Stimulated activated naive CD8-positive, alpha-beta T cell treated with anti-CD3 and anti-CD28 coated beads, Interleukin-15, Interleukin-2, amounts not matched to agents 100 ng/mL and 50 ng/mL, for 24 hours (primary cell): ENCODE results near the gene PARD3B.

Experiments used
- H3K27ac Mint-ChIP-seq: one replicate; pipeline ENCODE4 v1.8.0; 2021; ENCODE audit warnings: mild to moderate bottlenecking, mixed read lengths
- H3K27me3 Mint-ChIP-seq: one replicate; pipeline ENCODE4 v1.8.0; 2021; ENCODE audit warnings: mixed read lengths
- H3K36me3 Mint-ChIP-seq: one replicate; pipeline ENCODE4 v1.8.0; 2021; ENCODE audit warnings: low read depth, mixed read lengths
- H3K4me1 Mint-ChIP-seq: one replicate; pipeline ENCODE4 v1.8.0; 2021; ENCODE audit warnings: low read depth, mixed read lengths
- H3K4me3 Mint-ChIP-seq: one replicate; pipeline ENCODE4 v1.8.0; 2021; ENCODE audit warnings: mild to moderate bottlenecking, mixed read lengths
- H3K9me3 Mint-ChIP-seq: one replicate; pipeline ENCODE4 v1.8.0; 2021; ENCODE audit warnings: mixed read lengths

PARD3B gene

DNA sequence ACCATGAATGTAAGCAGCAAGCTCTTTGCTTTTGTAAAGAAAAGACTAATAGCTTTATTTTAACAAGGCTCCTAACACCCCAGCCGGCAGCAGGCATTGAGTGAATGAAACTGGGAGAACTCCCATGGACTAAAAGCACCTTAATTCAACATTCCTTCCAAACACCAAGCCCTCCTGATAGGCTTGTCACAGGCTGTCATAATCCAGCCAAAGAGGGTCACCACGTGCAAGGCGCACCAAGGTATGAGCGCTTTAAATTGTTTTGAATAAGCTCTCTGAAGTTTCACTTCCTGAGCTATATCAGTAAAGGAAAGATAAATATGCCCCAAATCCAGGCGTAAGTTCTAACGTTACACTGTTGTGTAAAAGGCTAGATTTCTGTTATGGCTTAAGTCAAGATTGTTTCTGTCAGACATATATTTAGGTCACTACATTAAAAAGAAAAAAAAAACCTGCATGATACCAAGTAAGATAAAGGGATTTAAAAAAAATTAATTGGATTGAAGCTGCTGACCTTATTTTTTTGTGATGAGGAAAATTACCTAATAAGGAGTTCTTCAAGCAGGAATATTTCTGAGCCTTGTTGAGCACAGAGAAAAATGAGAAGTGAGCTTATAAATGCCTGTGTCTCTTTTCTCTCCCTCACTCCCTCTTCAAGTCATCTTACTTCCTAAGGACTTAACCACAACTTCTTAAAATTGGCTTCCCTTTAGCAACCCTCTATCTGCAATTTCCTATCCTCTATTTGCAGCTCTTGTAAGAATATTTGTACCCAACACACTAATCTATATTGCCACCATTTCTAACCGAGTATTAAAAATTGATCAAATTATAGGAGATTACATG lies 1000.9 kb downstream of the PARD3B start:
- H3K9me3 Mint-ChIP-seq, result no peaks in the 10 kb centered on the region
- no peak overlapping the region for H3K27ac Mint-ChIP-seq
- no peak overlapping the region for H3K4me3 Mint-ChIP-seq
- H3K36me3 Mint-ChIP-seq, result no peaks in the 10 kb centered on the region
- peaks cover 3% of the 10 kb centered on the region for H3K27me3 Mint-ChIP-seq
- peaks cover 15% of the 10 kb centered on the region for H3K4me1 Mint-ChIP-seq

DNA sequence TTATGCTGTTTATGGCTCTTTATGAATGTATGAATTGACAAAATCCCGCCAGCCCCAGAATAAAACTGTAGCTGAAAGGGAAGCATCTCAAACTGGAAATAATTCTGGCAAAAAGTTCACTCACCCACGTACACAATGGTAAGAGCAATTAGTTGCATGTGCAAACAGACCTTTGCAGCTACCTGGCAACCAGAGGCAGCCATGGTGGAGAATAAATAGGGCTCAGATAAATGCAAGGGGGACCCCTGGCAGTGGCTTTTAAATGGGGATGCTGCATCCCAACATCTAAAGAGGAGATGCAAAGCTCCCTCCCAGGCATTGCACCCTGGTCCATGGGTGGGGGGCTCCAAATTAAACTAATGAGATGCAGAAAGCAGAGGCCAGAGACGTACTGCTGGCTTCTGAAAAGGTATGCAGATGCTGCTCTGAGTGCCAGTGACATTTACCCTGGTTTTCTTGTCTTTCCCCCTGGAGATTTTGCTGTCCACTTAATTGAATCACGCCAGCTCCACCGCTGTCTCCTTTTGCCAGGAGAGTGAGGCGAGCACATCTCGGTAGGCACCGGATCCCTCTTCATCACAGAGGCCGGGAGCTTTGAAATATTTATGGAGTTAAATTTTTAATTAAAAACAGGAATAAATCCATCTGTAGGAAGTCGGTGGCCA lies 1010.4 kb downstream of the PARD3B start:
- Mint-ChIP-seq H3K27ac (no peak overlapping the region), H3K4me3 (no peak overlapping the region), H3K27me3 (no peaks in the 10 kb centered on the region), H3K4me1 (no peaks in the 10 kb centered on the region), H3K36me3 (no peaks in the 10 kb centered on the region), H3K9me3 (no peaks in the 10 kb centered on the region)

DNA sequence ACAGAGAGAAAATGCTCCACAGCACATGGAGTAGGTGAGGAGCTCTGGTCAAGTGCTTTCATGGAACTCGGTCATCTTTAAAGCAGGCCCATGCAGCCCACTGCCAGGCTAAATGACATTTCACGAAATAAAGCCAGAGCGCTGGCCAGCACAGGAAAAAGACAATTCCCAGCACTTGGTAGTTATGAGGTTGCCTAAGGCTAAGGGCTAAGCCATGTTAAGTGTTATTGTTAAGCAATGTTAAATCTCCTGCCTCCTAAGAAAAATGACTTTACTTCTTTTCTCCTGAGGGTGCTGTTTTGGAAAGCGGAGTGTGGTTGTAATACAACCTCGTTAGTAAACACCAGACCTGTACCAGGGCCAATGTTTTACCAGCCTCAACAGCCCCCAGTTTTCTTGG lies 1011.1 kb downstream of the PARD3B start:
- Mint-ChIP-seq H3K27me3 (no peaks in the 10 kb centered on the region), H3K27ac (no peak overlapping the region), H3K36me3 (no peaks in the 10 kb centered on the region), H3K4me3 (no peak overlapping the region), H3K4me1 (no peaks in the 10 kb centered on the region), H3K9me3 (no peaks in the 10 kb centered on the region)

DNA sequence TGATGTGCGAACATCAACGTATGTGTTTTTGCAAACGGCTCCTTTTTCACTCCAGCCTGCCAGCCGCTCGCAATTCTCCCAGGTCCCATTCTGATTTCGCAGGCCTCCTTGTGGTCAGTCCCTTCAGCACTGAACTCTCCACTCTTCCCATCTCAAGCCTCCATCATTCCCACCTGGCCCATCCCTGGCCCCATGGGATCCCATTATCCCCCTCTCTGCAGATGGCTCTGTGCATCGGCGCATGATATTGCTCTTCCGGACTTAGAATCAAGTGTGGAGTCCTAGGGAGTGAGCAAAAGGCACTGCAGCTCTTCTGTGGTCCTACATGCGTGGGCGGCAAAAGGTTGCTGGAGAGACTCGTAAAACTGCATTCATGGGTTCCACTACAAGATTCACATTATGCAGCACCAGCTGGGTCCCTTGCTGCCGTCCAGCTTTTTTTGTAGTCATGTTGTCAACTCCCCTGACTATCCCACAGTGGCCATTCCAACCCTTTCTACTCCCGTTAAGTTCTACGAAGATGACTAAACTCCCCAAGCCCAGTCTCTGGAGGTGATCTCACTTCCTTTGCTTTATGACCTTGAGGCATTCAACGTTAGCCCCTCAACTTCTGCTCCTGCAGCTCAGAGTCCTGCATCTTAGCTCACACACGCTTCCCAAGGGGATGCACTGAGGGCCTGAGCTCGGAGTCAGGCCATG lies 1011.7 kb downstream of the PARD3B start:
- Mint-ChIP-seq H3K9me3 (no peaks in the 10 kb centered on the region), H3K27me3 (no peaks in the 10 kb centered on the region), H3K4me3 (no peak overlapping the region), H3K4me1 (no peaks in the 10 kb centered on the region), H3K36me3 (no peaks in the 10 kb centered on the region), H3K27ac (no peak overlapping the region)

DNA sequence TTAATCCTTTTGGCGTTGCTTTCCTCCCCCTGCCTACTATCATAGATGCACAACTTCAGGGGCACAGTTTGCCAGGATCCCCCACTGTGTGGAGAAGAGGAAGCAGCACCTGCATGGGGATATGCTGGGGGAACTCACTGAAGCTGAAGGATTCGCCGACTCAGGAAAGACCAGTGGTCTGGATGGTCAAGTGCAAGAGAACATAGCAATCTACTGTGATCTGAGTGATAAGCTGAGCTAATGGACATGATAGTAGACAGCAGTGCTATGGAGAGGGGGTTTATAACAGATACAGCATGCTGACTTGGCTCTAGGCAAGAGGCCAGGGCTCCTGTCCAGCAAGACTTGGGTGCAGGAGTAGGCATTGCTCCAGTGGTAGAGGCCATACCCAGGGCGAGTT lies 1012.6 kb downstream of the PARD3B start:
- H3K9me3 Mint-ChIP-seq, result no peaks in the 10 kb centered on the region
- H3K4me1 Mint-ChIP-seq, result no peaks in the 10 kb centered on the region
- H3K4me3 Mint-ChIP-seq, result no peak overlapping the region
- H3K36me3 Mint-ChIP-seq, result no peaks in the 10 kb centered on the region
- no peak overlapping the region for H3K27ac Mint-ChIP-seq
- no peaks in the 10 kb centered on the region for H3K27me3 Mint-ChIP-seq

DNA sequence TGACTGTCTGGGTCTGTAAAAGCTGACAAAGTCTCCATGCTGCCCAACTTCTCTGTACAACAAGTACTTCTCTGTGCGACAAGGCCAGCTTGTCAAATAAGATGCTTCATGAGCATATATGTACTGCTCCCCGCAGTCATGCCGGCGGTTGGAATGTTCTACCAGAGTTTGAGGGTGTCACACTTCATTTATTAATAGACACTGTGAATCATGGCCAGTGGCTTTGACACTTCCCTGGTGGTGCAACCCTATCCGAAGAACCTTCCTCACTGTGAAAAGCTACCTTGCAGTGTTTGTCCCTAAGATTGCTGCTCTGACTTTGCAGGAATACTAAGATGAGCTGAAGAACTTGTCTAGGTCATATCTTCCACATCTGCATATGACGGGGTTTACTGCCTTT lies 1016.2 kb downstream of the PARD3B start:
- H3K36me3 Mint-ChIP-seq, result no peaks in the 10 kb centered on the region
- H3K27me3 Mint-ChIP-seq, result no peaks in the 10 kb centered on the region
- H3K9me3 Mint-ChIP-seq, result no peaks in the 10 kb centered on the region
- H3K27ac Mint-ChIP-seq, result no peak overlapping the region
- H3K4me3 Mint-ChIP-seq, result no peak overlapping the region
- H3K4me1 Mint-ChIP-seq, result no peaks in the 10 kb centered on the region

DNA sequence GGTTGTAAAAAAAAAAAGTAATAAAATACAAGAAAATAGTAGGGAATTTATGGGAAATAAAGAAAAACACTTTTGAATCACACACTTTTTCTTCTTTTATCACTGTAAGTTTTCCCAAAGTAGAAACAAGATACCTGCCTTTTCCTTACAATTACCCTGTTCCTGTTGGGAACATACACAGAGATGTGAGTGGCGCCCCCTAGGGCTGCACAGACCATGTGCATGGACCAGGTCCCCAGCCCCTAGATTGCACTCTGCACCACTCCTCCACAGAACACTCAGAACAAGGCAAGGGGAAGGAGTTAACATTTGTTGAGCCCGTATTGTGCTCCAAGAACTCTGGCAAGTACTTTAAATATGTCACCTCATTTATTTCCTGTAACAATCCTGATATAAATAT lies 1018.4 kb downstream of the PARD3B start:
- Mint-ChIP-seq H3K9me3 (no peaks in the 10 kb centered on the region), H3K4me1 (no peaks in the 10 kb centered on the region), H3K4me3 (no peak overlapping the region), H3K27me3 (no peaks in the 10 kb centered on the region), H3K36me3 (no peaks in the 10 kb centered on the region), H3K27ac (no peak overlapping the region)

DNA sequence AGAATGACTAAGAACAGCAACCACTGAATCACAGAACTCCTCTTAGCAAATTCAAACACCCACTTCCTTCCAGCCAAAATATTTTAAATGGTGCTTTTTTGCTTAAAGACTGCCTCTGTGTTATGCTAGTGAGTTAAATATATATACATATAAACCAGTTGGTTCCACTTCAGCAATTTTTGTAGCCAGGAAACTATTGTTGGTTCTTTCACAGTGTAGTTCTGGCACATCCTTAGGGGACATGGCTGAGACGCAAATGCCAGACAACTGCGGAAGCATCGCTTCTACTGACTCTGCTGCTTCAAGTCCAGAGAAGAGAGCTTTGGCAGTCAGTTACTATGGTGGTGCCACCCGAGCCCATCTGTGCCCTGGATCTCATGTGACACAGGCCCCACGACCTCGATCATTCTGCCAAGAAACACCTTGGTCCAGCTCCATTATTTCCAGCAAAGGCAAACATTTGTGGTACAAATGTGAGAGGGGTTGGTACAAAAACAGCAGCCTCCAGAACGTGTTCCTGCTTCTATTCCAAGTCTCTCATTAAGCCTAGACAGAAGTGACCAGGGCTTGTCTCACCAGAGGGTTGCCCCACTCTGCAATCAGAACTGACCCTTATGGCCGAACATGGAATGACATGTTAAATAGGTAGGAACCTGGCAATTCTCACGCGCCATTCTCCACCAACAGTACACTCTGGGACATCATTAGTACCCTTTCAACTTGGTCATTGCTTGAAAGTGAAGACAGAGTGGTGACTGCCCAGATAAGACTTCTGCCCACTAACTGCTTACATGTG lies 1019.3 kb downstream of the PARD3B start:
- no peaks in the 10 kb centered on the region for H3K9me3 Mint-ChIP-seq
- H3K27me3 Mint-ChIP-seq, result no peaks in the 10 kb centered on the region
- no peaks in the 10 kb centered on the region for H3K36me3 Mint-ChIP-seq
- no peak overlapping the region for H3K27ac Mint-ChIP-seq
- H3K4me3 Mint-ChIP-seq, result no peak overlapping the region
- H3K4me1 Mint-ChIP-seq, result no peaks in the 10 kb centered on the region

DNA sequence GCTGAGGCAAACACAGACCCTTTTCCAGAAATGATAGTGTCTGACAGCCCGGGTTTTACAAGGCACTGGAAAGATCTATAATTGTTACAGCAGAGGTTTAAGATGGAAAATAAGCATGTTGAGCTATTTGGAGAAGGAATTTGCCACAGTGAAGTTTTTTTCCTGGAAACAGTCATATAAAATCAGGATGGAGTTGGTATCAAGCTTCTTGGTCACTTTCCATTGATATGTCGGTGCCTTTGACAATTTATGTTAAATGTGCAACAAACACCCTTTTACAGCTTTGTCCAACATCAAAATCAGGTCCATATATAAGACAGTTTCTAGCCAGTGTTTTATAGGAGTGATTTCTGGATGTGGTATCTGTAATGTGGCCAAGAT lies 1019.9 kb downstream of the PARD3B start:
- H3K27ac Mint-ChIP-seq, result no peak overlapping the region
- H3K9me3 Mint-ChIP-seq, result no peaks in the 10 kb centered on the region
- no peak overlapping the region for H3K4me3 Mint-ChIP-seq
- no peaks in the 10 kb centered on the region for H3K36me3 Mint-ChIP-seq
- H3K4me1 Mint-ChIP-seq, result no peaks in the 10 kb centered on the region
- no peaks in the 10 kb centered on the region for H3K27me3 Mint-ChIP-seq

DNA sequence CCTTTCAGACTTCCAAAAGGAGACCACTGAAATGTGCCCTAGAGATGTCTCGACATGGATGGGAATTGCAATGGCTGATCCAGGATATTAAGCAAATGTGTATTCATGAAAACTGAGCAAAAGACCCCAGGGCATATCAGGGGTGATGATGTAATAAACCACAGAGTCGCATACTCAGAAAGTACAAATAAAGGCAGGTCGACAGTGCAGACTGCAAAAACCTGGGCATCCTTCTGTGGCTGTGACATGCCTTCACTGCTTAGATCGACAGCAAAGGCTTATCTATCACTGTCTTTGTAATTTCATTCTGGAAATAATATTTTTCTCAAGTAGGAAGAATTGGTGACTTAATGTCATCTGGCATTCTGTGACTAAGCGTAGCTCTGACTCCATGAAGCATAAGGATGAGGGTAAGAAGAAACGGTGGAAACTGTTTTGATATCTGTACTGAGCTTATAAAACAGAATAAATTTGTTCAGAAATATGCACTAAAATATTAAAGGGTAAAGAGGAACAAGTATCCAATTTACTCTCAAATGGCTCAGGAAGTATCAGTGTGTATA lies 1021.4 kb downstream of the PARD3B start:
- H3K4me3 Mint-ChIP-seq, result no peak overlapping the region
- no peaks in the 10 kb centered on the region for H3K4me1 Mint-ChIP-seq
- H3K27me3 Mint-ChIP-seq, result no peaks in the 10 kb centered on the region
- H3K9me3 Mint-ChIP-seq, result no peaks in the 10 kb centered on the region
- H3K36me3 Mint-ChIP-seq, result no peaks in the 10 kb centered on the region
- H3K27ac Mint-ChIP-seq, result no peak overlapping the region

DNA sequence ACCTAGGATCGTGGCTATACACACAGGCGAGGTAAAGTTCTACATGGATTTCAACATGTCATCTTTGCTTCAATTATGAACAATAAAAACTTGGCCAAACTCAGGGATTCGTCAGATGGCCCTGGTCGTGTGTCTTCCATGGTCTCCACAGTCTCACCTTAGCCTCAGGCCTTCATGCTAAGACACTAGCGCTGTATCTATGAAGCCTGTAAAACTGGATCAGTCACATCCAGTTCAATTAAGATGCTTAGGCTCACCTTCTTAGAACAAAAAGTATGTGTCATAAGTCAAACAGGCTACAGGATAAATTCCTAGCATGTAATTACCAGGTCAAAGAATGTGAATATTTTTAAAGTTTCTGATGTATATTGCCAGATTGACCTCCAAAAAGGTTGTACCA lies 1023.3 kb downstream of the PARD3B start:
- H3K9me3 Mint-ChIP-seq, result no peaks in the 10 kb centered on the region
- no peaks in the 10 kb centered on the region for H3K4me1 Mint-ChIP-seq
- H3K27me3 Mint-ChIP-seq, result no peaks in the 10 kb centered on the region
- H3K4me3 Mint-ChIP-seq, result no peak overlapping the region
- no peaks in the 10 kb centered on the region for H3K36me3 Mint-ChIP-seq
- no peak overlapping the region for H3K27ac Mint-ChIP-seq

DNA sequence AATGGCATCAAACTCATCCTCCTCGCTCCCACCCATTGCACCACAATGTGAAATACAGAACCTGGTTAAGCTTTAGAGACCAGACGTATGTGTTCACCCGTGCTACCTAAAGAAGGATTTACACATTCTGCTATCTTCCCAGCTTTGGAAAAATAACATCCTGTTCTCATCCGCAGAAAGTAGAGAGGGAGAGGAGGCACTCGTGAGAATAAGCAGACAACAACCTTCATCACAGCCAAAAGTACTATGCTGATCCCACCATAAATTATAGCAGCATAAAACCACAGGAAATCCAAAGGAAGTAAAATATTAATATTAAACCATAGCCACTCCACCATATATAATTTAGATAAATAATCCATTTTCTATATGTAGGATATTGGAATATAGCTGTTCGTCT lies 1025.4 kb downstream of the PARD3B start:
- H3K4me1 Mint-ChIP-seq, result no peaks in the 10 kb centered on the region

DNA sequence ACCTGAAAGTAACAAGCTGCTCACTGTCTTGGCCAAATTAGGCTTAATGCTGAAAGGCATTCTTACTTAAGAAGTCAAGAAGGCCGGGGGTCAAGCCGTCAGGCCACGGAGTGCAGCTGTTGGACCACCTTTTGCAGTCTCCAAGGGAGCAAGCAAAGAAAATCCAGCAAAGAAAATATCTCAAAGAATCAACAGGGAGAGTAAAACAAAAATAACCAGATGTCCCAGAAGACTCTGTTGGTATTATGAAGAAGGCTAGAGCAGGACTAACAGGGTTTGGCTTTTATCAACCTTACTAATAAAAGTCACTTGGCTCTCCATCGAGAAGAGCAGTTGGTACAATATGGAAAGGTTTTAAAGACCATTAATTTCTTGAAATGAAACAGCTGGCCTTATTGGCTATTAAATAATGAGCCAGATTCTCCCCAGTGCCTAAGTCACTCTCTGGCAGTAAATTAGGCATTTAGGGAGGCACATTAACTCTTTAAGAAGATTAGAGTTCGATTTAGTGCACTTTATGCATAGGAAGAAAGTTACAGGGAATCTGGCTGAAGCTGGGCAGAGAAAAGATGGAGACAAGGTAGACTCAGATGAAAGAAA lies 1026.2 kb downstream of the PARD3B start:
- Mint-ChIP-seq H3K27ac (no peak overlapping the region), H3K27me3 (no peaks in the 10 kb centered on the region), H3K36me3 (no peaks in the 10 kb centered on the region), H3K9me3 (peaks cover 2% of the 10 kb centered on the region), H3K4me1 (no peaks in the 10 kb centered on the region), H3K4me3 (no peak overlapping the region)

More for the DNA sequence above, 1025.4 kb downstream of the PARD3B start:
- no peaks in the 10 kb centered on the region for H3K36me3 Mint-ChIP-seq
- H3K4me3 Mint-ChIP-seq, result no peak overlapping the region
- no peaks in the 10 kb centered on the region for H3K9me3 Mint-ChIP-seq
- no peaks in the 10 kb centered on the region for H3K27me3 Mint-ChIP-seq
- no peak overlapping the region for H3K27ac Mint-ChIP-seq

DNA sequence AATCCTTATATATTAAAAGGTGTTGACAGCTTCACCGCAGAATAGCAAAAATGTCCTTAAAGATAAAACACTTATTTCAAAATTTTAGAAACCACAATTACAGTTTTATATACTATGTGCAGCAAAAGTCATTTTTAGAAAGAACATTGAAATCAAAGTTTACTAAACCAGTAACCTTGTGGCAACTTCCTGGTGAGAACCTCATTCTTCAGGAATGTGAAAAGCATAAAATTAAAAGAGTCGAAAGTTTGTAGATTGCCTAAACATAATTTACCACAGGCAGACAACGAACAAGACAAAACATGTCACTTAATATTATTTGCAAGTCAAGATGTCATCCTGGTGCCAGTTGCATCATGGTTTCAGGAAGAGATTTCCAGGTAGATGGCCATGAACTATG lies 1028.7 kb downstream of the PARD3B start:
- H3K4me1 Mint-ChIP-seq, result no peaks in the 10 kb centered on the region
- H3K27me3 Mint-ChIP-seq, result no peaks in the 10 kb centered on the region
- no peak overlapping the region for H3K27ac Mint-ChIP-seq
- no peaks in the 10 kb centered on the region for H3K36me3 Mint-ChIP-seq
- no peak overlapping the region for H3K4me3 Mint-ChIP-seq
- peaks cover 9% of the 10 kb centered on the region for H3K9me3 Mint-ChIP-seq
